Stomach (tissue), 9 donors: ENCODE data around the gene SHANK1. TPM values are rescaled to one million over a fixed set of nuclear protein-coding genes. Genes with fewer than 3 reads are reported as not detected.
A peak's percentile ranks its signal among the peaks of the same experiment; 100 is the strongest.
"Not testable (repeated sequence)": the region's sequence is repeated elsewhere in the genome, so short reads cannot be mapped to it uniquely, and the experiment has no call there.

ENCODE experiments used
- DNase-seq, 2 donors: peaks; one replicate each; pipeline versions ENCODE4 v3.0.0 to v3.0.0-alpha.2; 2013 to 2019
- H3K27ac ChIP-seq, 5 donors: fragments of 200-600 bp in 4 of 5; sonication (generic) in 4 of 5; one replicate each; pipeline ENCODE4 v1.5.1; 2013 to 2019; ENCODE audit warnings: mild to moderate bottlenecking in 1 of 5, moderate library complexity in 1 of 5
- H3K27me3 ChIP-seq, 3 donors: fragments of 200-600 bp; sonication (generic); one replicate each; pipeline ENCODE4 v1.5.1; 2017 to 2019; ENCODE audit warnings: mixed run types in 1 of 3
- H3K36me3 ChIP-seq, 4 donors: fragments of 200-600 bp; sonication (generic); 1 replicate in 3 of 4; 2 replicates in 1 of 4; pipeline ENCODE4 v1.5.1; 2016 to 2019
- H3K4me1 ChIP-seq, 4 donors: fragments of 200-600 bp; sonication (generic); one replicate each; pipeline ENCODE4 v1.5.1; 2016 to 2019
- H3K4me3 ChIP-seq, 4 donors: fragments of 200-600 bp; sonication (generic) in 3 of 4; one replicate each; pipeline ENCODE4 v1.5.1; 2016 to 2019; ENCODE audit warnings: mild to moderate bottlenecking in 1 of 4
- H3K9me3 ChIP-seq, 4 donors: fragments of 200-600 bp; sonication (generic); one replicate each; pipeline ENCODE4 v1.5.1; 2016 to 2019
- EP300 ChIP-seq: sonication (generic); formaldehyde crosslinking; IDR thresholded peaks from one replicate; pipeline ENCODE4 v1.6.1; 2017; ENCODE audit warnings: antibody characterized with exemption
- POLR2A ChIP-seq, 4 donors: fragments of 450-650 bp; IDR thresholded peaks; one replicate each; pipeline ENCODE4 v1.6.1; 2016; ENCODE audit warnings: antibody characterized with exemption in 4 of 4, control low read depth in 2 of 4, mild to moderate bottlenecking in 1 of 4, moderate library complexity in 1 of 4
- POLR2AphosphoS5 ChIP-seq, 3 donors: sonication (generic); formaldehyde crosslinking; IDR thresholded peaks; one replicate each; pipeline ENCODE4 v1.6.1; 2016; ENCODE audit warnings: antibody characterized with exemption in 3 of 3
- WGBS, 5 donors: extraction: QIAGEN DNeasy Blood & Tissue Kit in 3 of 5; methylation state at CpG; one replicate each; pipeline versions ENCODE4 v1.1.5 to v1.1.7; 2013 to 2018; 5-methylcytosine and 5-hydroxymethylcytosine counted together
- intact Hi-C: fragments of 100-400 bp; cut with DNase I; formaldehyde crosslinking; loops from one replicate; pipeline ENCODE4 v1.15.1; 2023; ENCODE audit warnings: low total_unique reads
- polyA plus RNA-seq, 3 donors: library from polyadenylated mRNA; stranded (reverse); fragments of 200-250 nt; gene quantifications; one replicate each; pipeline ENCODE4 v1.2.3, GENCODE V29; 2013
- total RNA-seq, 5 donors: library from RNA; depleted of rRNA; stranded (reverse); fragments of >200 nt; gene quantifications; one replicate each; pipeline versions ENCODE4 v1.1.0 to v1.2.3, GENCODE V29; 2014 to 2016
- TF ChIP-seq, protein P1 (sequence below), 7 experiments: fragments of 450-650 bp in 4 of 7; fragments of 200-600 bp in 3 of 7; sonication (generic) in 3 of 7; IDR thresholded peaks; one replicate each; pipeline ENCODE4 v1.5.1; 2016 to 2019; ENCODE audit warnings: antibody characterized with exemption in 7 of 7, control low read depth in 2 of 7, mild to moderate bottlenecking in 1 of 7
- donor health status: healthy with polysubstance abuse.
- donor health status: Bipolar disorder and iron deficiency.
- donor health status: healthy.

Gene SHANK1
- total and polyA plus RNA-seq, 8 donors = 0.15 to 1.5 (median 0.67) TPM; not detected in 4

DNA sequence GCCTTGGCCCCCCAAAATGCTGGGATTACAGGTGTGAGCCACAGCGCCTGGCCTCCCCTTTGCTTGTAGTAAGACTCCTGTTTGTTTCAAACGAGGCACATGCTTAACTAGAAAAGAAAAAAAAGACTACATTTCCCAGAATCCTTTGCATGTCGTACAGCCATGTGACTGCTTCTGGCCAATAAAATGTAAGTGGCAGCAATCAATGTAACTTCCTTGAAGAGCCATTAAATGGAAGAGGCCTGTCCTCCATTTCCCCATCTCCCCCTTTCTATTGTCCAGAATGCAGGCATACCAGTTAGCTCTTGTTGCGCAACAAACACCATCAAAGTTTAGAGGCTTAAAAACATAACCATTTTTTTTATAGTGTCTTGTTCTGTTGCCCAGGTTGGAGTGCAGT, 40.3 kb upstream of the SHANK1 start:
- 64 to 86% (median 73%) methylated on average over 4 of the region's 4 CpGs for WGBS, 5 donors
- intact Hi-C loops = no loop called here
- no peaks in the 10 kb centered on the region for H3K36me3 ChIP-seq
- peaks cover 0 to 23% (median 0%) of the 10 kb centered on the region in 3 donors for H3K27me3 ChIP-seq
- H3K9me3 ChIP-seq = no peaks in the 10 kb centered on the region
- H3K4me3 ChIP-seq = no peak overlapping the region
- no peak for DNase-seq
- TF ChIP-seq EP300 (no peak), POLR2A (IDR thresholded peaks at IDR 0.05) (no peak), POLR2AphosphoS5 (IDR thresholded peaks at IDR 0.05) (no peak)
- TF ChIP-seq, protein P1, sequence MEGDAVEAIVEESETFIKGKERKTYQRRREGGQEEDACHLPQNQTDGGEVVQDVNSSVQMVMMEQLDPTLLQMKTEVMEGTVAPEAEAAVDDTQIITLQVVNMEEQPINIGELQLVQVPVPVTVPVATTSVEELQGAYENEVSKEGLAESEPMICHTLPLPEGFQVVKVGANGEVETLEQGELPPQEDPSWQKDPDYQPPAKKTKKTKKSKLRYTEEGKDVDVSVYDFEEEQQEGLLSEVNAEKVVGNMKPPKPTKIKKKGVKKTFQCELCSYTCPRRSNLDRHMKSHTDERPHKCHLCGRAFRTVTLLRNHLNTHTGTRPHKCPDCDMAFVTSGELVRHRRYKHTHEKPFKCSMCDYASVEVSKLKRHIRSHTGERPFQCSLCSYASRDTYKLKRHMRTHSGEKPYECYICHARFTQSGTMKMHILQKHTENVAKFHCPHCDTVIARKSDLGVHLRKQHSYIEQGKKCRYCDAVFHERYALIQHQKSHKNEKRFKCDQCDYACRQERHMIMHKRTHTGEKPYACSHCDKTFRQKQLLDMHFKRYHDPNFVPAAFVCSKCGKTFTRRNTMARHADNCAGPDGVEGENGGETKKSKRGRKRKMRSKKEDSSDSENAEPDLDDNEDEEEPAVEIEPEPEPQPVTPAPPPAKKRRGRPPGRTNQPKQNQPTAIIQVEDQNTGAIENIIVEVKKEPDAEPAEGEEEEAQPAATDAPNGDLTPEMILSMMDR (IDR thresholded peaks at IDR 0.05) = no peak
- no peaks in the 10 kb centered on the region for H3K4me1 ChIP-seq
- no peak overlapping the region for H3K27ac ChIP-seq

DNA sequence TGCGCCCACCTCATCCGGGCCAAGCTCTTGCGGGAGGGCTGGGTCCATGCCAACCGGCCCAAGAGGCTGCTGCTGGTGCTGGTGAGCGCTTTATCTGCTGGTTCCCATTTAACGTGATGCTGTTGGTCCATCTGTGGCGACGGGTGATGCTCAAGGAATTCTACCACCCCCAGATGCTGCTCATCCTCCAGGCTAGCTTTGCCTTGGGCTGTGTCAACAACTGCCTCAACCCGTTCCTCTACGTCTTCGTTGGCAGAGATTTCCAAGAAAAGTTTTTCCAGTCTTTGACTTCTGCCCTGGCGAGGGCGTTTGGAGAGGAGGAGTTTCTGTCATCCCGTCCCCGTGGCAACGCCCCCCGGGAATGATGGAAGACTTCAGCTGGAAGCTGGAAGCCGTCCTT, 39.5 kb upstream of the SHANK1 start:
- H3K27ac ChIP-seq, H3K9me3 ChIP-seq, H3K4me3 ChIP-seq, H3K36me3 ChIP-seq, intact Hi-C loops, H3K4me1 ChIP-seq, DNase-seq: not testable (repeated sequence)
- peaks cover 0 to 31% (median 0%) of the 10 kb centered on the region in 3 donors for H3K27me3 ChIP-seq
- 71 to 84% (median 77%) methylated on average over 11 to 18 of the region's 18 CpGs for WGBS, 5 donors

DNA sequence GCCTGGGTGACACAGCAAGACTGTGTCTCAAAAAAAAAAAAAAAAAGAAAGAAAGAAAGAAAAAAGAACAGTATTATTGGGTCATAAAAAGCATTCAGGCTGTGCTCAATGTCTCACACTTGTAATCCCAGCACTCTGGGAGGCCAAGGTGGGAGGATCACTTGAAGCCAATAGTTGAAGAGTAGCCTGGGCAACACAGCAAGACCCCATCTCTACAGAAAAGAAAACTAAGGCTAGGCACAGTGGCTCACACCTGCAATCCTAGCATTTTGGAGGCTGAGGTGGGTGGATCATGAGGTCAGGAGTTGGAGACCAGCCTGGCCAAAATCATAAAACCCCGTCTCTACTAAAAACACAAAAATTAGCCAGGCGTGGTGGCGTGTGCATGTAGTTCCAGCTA, 38.0 kb upstream of the SHANK1 start:
- H3K4me3 ChIP-seq, H3K36me3 ChIP-seq, intact Hi-C loops, H3K27ac ChIP-seq, H3K4me1 ChIP-seq, H3K9me3 ChIP-seq, DNase-seq: not testable (repeated sequence)
- WGBS, 5 donors = 92 to 99% (median 96%) methylated on average over 3 of the region's 3 CpGs
- peaks cover 0 to 39% (median 0%) of the 10 kb centered on the region in 3 donors for H3K27me3 ChIP-seq

DNA sequence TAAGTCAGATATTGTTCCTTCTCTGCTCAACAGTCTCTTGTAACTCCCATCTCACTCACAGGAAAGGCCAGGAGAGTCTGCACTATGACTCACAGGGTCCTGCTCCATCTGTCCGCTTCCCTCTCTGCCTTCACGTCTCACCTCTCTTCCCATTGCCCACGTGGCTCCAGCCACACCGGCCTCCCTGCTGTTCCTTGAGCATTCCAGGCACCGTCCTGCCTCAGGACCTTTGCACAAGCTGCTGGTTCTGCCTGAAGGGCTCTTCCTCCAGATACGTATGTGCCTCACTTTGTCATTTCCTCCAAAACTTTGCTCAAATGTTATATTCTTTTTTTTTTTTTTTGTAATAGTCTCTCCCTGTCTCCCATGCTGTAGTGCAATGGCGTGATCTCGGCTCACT, 36.6 kb upstream of the SHANK1 start:
- intact Hi-C loops, H3K36me3 ChIP-seq, H3K4me1 ChIP-seq, H3K9me3 ChIP-seq, H3K4me3 ChIP-seq, DNase-seq, H3K27ac ChIP-seq: not testable (repeated sequence)
- peaks cover 0 to 44% (median 0%) of the 10 kb centered on the region in 3 donors for H3K27me3 ChIP-seq
- WGBS, 5 donors = 64 to 76% (median 72%) methylated on average over 8 of the region's 8 CpGs

DNA sequence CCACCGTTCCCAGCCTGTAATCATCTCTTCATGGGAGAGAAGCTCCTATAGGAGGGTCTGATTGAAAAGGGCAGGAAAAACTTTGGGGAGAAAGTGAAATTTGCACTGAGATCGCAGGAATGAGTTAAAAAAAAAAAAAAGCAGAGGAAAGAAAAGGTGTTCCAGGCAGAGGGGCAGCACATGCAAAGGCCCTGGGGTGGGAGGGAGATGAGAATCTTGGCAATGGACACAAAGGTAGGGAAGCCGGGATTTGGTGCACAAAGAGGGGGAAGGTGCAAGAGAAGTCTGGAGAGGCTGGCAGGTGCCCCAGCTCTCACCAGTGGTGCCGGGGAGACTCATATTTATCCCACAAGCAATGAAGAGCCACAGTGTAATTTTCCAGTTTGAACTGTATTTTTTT, 34.3 kb upstream of the SHANK1 start:
- Histone ChIP-seq H3K27me3 (peaks cover 0 to 64% (median 0%) of the 10 kb centered on the region in 3 donors), H3K27ac (no peak overlapping the region), H3K36me3 (no peaks in the 10 kb centered on the region), H3K9me3 (no peaks in the 10 kb centered on the region), H3K4me3 (no peak overlapping the region), H3K4me1 (no peaks in the 10 kb centered on the region)
- WGBS, 5 donors = 74 to 89% (median 87%) methylated on average over 4 of the region's 4 CpGs
- DNase-seq = no peak
- no peak for TF ChIP-seq POLR2A (IDR thresholded peaks at IDR 0.05)
- no peak for TF ChIP-seq POLR2AphosphoS5 (IDR thresholded peaks at IDR 0.05)
- TF ChIP-seq, protein P1 (IDR thresholded peaks at IDR 0.05) = no peak
- TF ChIP-seq EP300 = no peak
- intact Hi-C loops = no loop called here

DNA sequence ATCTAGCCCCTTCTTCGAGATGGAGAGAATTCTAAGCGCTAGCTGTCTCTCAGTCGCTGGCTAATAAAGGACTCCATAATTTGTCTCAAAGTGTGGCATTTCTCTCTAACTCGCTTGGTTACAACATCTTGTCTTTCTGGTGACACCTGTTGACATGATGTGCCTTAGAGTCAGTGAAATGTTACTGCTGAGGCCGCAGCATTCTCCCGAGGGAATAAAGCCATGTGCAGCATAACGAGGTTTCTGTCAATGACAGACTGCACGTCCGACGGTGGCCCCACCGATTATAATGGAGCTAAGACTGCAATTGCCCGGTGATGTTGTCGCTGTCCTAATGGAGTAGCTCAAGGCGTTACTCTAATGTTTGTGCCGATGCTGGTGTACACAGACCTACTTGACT, 30.4 kb upstream of the SHANK1 start:
- Histone ChIP-seq H3K27me3 (peaks cover 0 to 68% (median 0%) of the 10 kb centered on the region in 3 donors), H3K36me3 (no peaks in the 10 kb centered on the region), H3K9me3 (no peaks in the 10 kb centered on the region), H3K4me3 (no peak overlapping the region), H3K27ac (no peak overlapping the region), H3K4me1 (no peaks in the 10 kb centered on the region)
- intact Hi-C loops = no loop called here
- TF ChIP-seq, protein P1 (IDR thresholded peaks at IDR 0.05) = no peak
- TF ChIP-seq POLR2AphosphoS5 (IDR thresholded peaks at IDR 0.05) (no peak), POLR2A (IDR thresholded peaks at IDR 0.05) (no peak), EP300 (no peak)
- 40 to 59% (median 54%) methylated on average over 15 of the region's 15 CpGs for WGBS, 5 donors
- peak in 1 of 2 donors; percentile 4 for DNase-seq
